HG03442 (cell line): Measurements from ENCODE around the gene ZNF816.
"Not testable (repeated sequence)": the region's sequence is repeated elsewhere in the genome, so short reads cannot be mapped to it uniquely, and the experiment has no call there.

ENCODE experiments used
- ATAC-seq: cut with Tn5 transposase; IDR thresholded peaks from one replicate; pipeline ENCODE4 v1.9.1; 2021; ENCODE audit warnings: mild to moderate bottlenecking, moderate library complexity; ENCODE audit not compliant: unreplicated experiment

ZNF816 gene

GRCh38 chr19:52961981-52962380, 700 bp downstream of the ZNF816 start:
- no peak for ATAC-seq

GRCh38 chr19:52959613-52960295, 2.9 kb downstream of the ZNF816 start:
- no peak for ATAC-seq

- ATAC-seq = no peak
Observed at GRCh38 chr19:52957591-52957990, 5.1 kb downstream of the ZNF816 start.

- ATAC-seq = no peak
Observed at GRCh38 chr19:52956917-52957316, 5.8 kb downstream of the ZNF816 start.

GRCh38 chr19:52949422-52949821, 13.3 kb downstream of the ZNF816 start:
- no peak for ATAC-seq

GRCh38 chr19:52948025-52948770, 14.5 kb downstream of the ZNF816 start:
- no peak for ATAC-seq

- ATAC-seq = no peak
Observed at GRCh38 chr19:52946322-52947310, 16.1 kb downstream of the ZNF816 start.

GRCh38 chr19:52945652-52946321, 16.9 kb downstream of the ZNF816 start:
- ATAC-seq = no peak

GRCh38 chr19:52944703-52945493, 17.8 kb downstream of the ZNF816 start:
- ATAC-seq = not testable (repeated sequence)

- ATAC-seq = no peak
Observed at GRCh38 chr19:52943884-52944643, 18.6 kb downstream of the ZNF816 start.

- ATAC-seq = no peak
Observed at GRCh38 chr19:52943134-52943883, 19.4 kb downstream of the ZNF816 start.

- peak; percentile 98 for ATAC-seq
Observed at GRCh38 chr19:52942386-52943133, 20.1 kb downstream of the ZNF816 start.

GRCh38 chr19:52941941-52942385, 20.7 kb downstream of the ZNF816 start:
- ATAC-seq = peak; percentile 26

GRCh38 chr19:52941523-52941922, 21.2 kb downstream of the ZNF816 start:
- not testable (repeated sequence) for ATAC-seq

GRCh38 chr19:52940905-52941304, 21.8 kb downstream of the ZNF816 start:
- ATAC-seq = not testable (repeated sequence)

GRCh38 chr19:52938761-52939160, 23.9 kb downstream of the ZNF816 start:
- no peak for ATAC-seq

- ATAC-seq = no peak
Observed at GRCh38 chr19:52936954-52937325, 25.7 kb downstream of the ZNF816 start.
